Measurements from ENCODE around the gene UPP2.

UPP2 gene

GRCh38 chr2:158113741-158114295 lies 12.1 kb downstream of the UPP2 start:
- H3K27ac ChIP-seq (ENCODE audit: low read length) = no peak overlapping the region
- H3K4me3 ChIP-seq (ENCODE audit: low read length) = no peak overlapping the region
- no peaks in the 10 kb centered on the region for H3K4me1 ChIP-seq (ENCODE audit: insufficient read depth, low read length)
- H3K9me3 ChIP-seq (ENCODE audit: insufficient read depth, low read depth, low read length) = 0 out of 2 replicates have a peak, but pooled peaks cover 6% of the 10 kb centered on the region
- H3K36me3 ChIP-seq (ENCODE audit: insufficient read depth, low read depth, low read length) = no peaks in the 10 kb centered on the region
- H3K27me3 ChIP-seq (ENCODE audit: insufficient read depth, low read length) = no peaks in the 10 kb centered on the region
- no peak overlapping the region for H3K9ac ChIP-seq (ENCODE audit: low read depth, low read length)

GRCh38 chr2:158114516-158114915 lies 12.8 kb downstream of the UPP2 start:
- no peak overlapping the region for H3K9ac ChIP-seq (ENCODE audit: low read depth, low read length)
- H3K27me3 ChIP-seq (ENCODE audit: insufficient read depth, low read length) = no peaks in the 10 kb centered on the region
- H3K9me3 ChIP-seq (ENCODE audit: insufficient read depth, low read depth, low read length) = 0 out of 2 replicates have a peak, but pooled peaks cover 6% of the 10 kb centered on the region
- H3K4me3 ChIP-seq (ENCODE audit: low read length) = no peak overlapping the region
- H3K36me3 ChIP-seq (ENCODE audit: insufficient read depth, low read depth, low read length) = no peaks in the 10 kb centered on the region
- no peaks in the 10 kb centered on the region for H3K4me1 ChIP-seq (ENCODE audit: insufficient read depth, low read length)
- H3K27ac ChIP-seq (ENCODE audit: low read length) = no peak overlapping the region

GRCh38 chr2:158115202-158115767 lies 13.6 kb downstream of the UPP2 start:
- H3K4me3 ChIP-seq (ENCODE audit: low read length) = no peak overlapping the region
- no peak overlapping the region for H3K9ac ChIP-seq (ENCODE audit: low read depth, low read length)
- H3K27ac ChIP-seq (ENCODE audit: low read length) = no peak overlapping the region
- H3K27me3 ChIP-seq (ENCODE audit: insufficient read depth, low read length) = no peaks in the 10 kb centered on the region
- H3K4me1 ChIP-seq (ENCODE audit: insufficient read depth, low read length) = 0 out of 2 replicates have a peak, but pooled peaks cover 1% of the 10 kb centered on the region
- H3K36me3 ChIP-seq (ENCODE audit: insufficient read depth, low read depth, low read length) = no peaks in the 10 kb centered on the region
- 0 out of 2 replicates have a peak, but pooled peaks cover 6% of the 10 kb centered on the region for H3K9me3 ChIP-seq (ENCODE audit: insufficient read depth, low read depth, low read length)

- H3K27ac ChIP-seq (ENCODE audit: low read length) = no peak overlapping the region
- no peaks in the 10 kb centered on the region for H3K27me3 ChIP-seq (ENCODE audit: insufficient read depth, low read length)
- no peak overlapping the region for H3K4me3 ChIP-seq (ENCODE audit: low read length)
- 0 out of 2 replicates have a peak, but pooled peaks cover 3% of the 10 kb centered on the region for H3K9me3 ChIP-seq (ENCODE audit: insufficient read depth, low read depth, low read length)
- peaks cover 12% of the 10 kb centered on the region; the same call in 1 of the 2 replicates for H3K4me1 ChIP-seq (ENCODE audit: insufficient read depth, low read length)
- no peaks in the 10 kb centered on the region for H3K36me3 ChIP-seq (ENCODE audit: insufficient read depth, low read depth, low read length)
- H3K9ac ChIP-seq (ENCODE audit: low read depth, low read length) = no peak overlapping the region
These were observed 15.3 kb downstream of the UPP2 start for GRCh38 chr2:158116936-158117335.

GRCh38 chr2:158120102-158120501 lies 18.4 kb downstream of the UPP2 start:
- H3K4me1 ChIP-seq (ENCODE audit: insufficient read depth, low read length) = peaks cover 12% of the 10 kb centered on the region; the same call in 1 of the 2 replicates
- H3K27me3 ChIP-seq (ENCODE audit: insufficient read depth, low read length) = no peaks in the 10 kb centered on the region
- no peak overlapping the region for H3K4me3 ChIP-seq (ENCODE audit: low read length)
- no peaks in the 10 kb centered on the region for H3K9me3 ChIP-seq (ENCODE audit: insufficient read depth, low read depth, low read length)
- H3K9ac ChIP-seq (ENCODE audit: low read depth, low read length) = no peak overlapping the region
- no peaks in the 10 kb centered on the region for H3K36me3 ChIP-seq (ENCODE audit: insufficient read depth, low read depth, low read length)
- H3K27ac ChIP-seq (ENCODE audit: low read length) = no peak overlapping the region

- Histone ChIP-seq H3K9me3 (ENCODE audit: insufficient read depth, low read depth, low read length) (no peaks in the 10 kb centered on the region), H3K4me3 (ENCODE audit: low read length) (no peak overlapping the region), H3K27me3 (ENCODE audit: insufficient read depth, low read length) (no peaks in the 10 kb centered on the region), H3K27ac (ENCODE audit: low read length) (no peak overlapping the region), H3K4me1 (ENCODE audit: insufficient read depth, low read length) (peaks cover 12% of the 10 kb centered on the region; the same call in 1 of the 2 replicates), H3K36me3 (ENCODE audit: insufficient read depth, low read depth, low read length) (no peaks in the 10 kb centered on the region), H3K9ac (ENCODE audit: low read depth, low read length) (no peak overlapping the region)
These were observed 19.3 kb downstream of the UPP2 start for GRCh38 chr2:158120664-158121641.

GRCh38 chr2:158124896-158125295 lies 23.2 kb downstream of the UPP2 start:
- Histone ChIP-seq H3K9ac (ENCODE audit: low read depth, low read length) (no peak overlapping the region), H3K4me1 (ENCODE audit: insufficient read depth, low read length) (peaks cover 17% of the 10 kb centered on the region; the same call in 1 of the 2 replicates), H3K36me3 (ENCODE audit: insufficient read depth, low read depth, low read length) (no peaks in the 10 kb centered on the region), H3K27me3 (ENCODE audit: insufficient read depth, low read length) (no peaks in the 10 kb centered on the region), H3K4me3 (ENCODE audit: low read length) (no peak overlapping the region), H3K27ac (ENCODE audit: low read length) (no peak overlapping the region), H3K9me3 (ENCODE audit: insufficient read depth, low read depth, low read length) (no peaks in the 10 kb centered on the region)

GRCh38 chr2:158125756-158126498 lies 24.3 kb downstream of the UPP2 start:
- no peak overlapping the region; the same call in 1 of the 2 replicates for H3K9ac ChIP-seq (ENCODE audit: low read depth, low read length)
- H3K9me3 ChIP-seq (ENCODE audit: insufficient read depth, low read depth, low read length) = no peaks in the 10 kb centered on the region
- no peaks in the 10 kb centered on the region for H3K27me3 ChIP-seq (ENCODE audit: insufficient read depth, low read length)
- H3K4me1 ChIP-seq (ENCODE audit: insufficient read depth, low read length) = peaks cover 9% of the 10 kb centered on the region; the same call in 1 of the 2 replicates
- H3K36me3 ChIP-seq (ENCODE audit: insufficient read depth, low read depth, low read length) = no peaks in the 10 kb centered on the region
- H3K4me3 ChIP-seq (ENCODE audit: low read length) = no peak overlapping the region
- no peak overlapping the region for H3K27ac ChIP-seq (ENCODE audit: low read length)

GRCh38 chr2:158127380-158127804 lies 25.7 kb downstream of the UPP2 start:
- no peaks in the 10 kb centered on the region for H3K9me3 ChIP-seq (ENCODE audit: insufficient read depth, low read depth, low read length)
- H3K4me1 ChIP-seq (ENCODE audit: insufficient read depth, low read length) = peaks cover 4% of the 10 kb centered on the region; the same call in 1 of the 2 replicates
- H3K36me3 ChIP-seq (ENCODE audit: insufficient read depth, low read depth, low read length) = no peaks in the 10 kb centered on the region
- no peak overlapping the region for H3K9ac ChIP-seq (ENCODE audit: low read depth, low read length)
- H3K27me3 ChIP-seq (ENCODE audit: insufficient read depth, low read length) = no peaks in the 10 kb centered on the region
- H3K4me3 ChIP-seq (ENCODE audit: low read length) = no peak overlapping the region
- H3K27ac ChIP-seq (ENCODE audit: low read length) = no peak overlapping the region

- no peaks in the 10 kb centered on the region for H3K36me3 ChIP-seq (ENCODE audit: insufficient read depth, low read depth, low read length)
- no peaks in the 10 kb centered on the region for H3K27me3 ChIP-seq (ENCODE audit: insufficient read depth, low read length)
- peaks cover 4% of the 10 kb centered on the region; the same call in 1 of the 2 replicates for H3K4me1 ChIP-seq (ENCODE audit: insufficient read depth, low read length)
- no peak overlapping the region for H3K27ac ChIP-seq (ENCODE audit: low read length)
- H3K9ac ChIP-seq (ENCODE audit: low read depth, low read length) = no peak overlapping the region
- H3K9me3 ChIP-seq (ENCODE audit: insufficient read depth, low read depth, low read length) = no peaks in the 10 kb centered on the region
- H3K4me3 ChIP-seq (ENCODE audit: low read length) = no peak overlapping the region
These were observed 26.7 kb downstream of the UPP2 start for GRCh38 chr2:158128168-158128973.

All from iPS-20b (cell line).